ENCODE results near the gene MN1.

Gene MN1

DNA sequence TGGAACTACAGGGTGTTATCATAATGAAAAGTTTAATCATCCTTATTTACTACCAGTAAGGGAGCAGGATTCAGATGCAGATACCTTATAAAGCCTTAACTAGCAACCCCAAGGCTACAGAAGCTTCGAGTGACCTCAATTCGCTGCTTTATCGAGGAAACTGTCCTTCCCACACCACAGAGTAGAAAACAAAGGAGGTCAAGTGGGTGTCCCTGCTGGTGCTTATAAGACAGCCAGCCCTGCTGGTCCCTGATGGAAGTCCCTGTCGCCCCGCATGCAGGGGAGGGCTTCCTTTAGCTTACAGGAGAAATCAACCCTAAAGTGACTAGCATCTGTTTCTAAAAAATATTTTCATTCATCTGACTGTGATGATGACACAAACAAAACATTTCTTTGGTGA is 7.3 kb downstream of the MN1 start:
- H3K9me3 ChIP-seq (ENCODE audit: control insufficient read depth in 2 of 2, low read length in 2 of 2), result no peaks in the 10 kb centered on the region
- H3K36me3 ChIP-seq (ENCODE audit: control insufficient read depth in 2 of 2, insufficient read depth in 2 of 2, low read length in 2 of 2), result no peaks in the 10 kb centered on the region
- H3K27me3 ChIP-seq (ENCODE audit: control insufficient read depth in 2 of 2, insufficient read depth in 2 of 2, low read length in 2 of 2), result peaks cover 2 to 5% of the 10 kb centered on the region in 2 donors
- H3K4me1 ChIP-seq (ENCODE audit: control insufficient read depth in 2 of 2, insufficient read depth in 2 of 2, low read length in 2 of 2), result no peaks in the 10 kb centered on the region
- H3K4me3 ChIP-seq (ENCODE audit: low read length in 2 of 2), result no peak overlapping the region
- H3K27ac ChIP-seq (ENCODE audit: low read depth in 2 of 2, low read length in 2 of 2), result no peak overlapping the region
- no peak overlapping the region for H3K9ac ChIP-seq (ENCODE audit: low read depth in 1 of 2, low read length in 2 of 2)

DNA sequence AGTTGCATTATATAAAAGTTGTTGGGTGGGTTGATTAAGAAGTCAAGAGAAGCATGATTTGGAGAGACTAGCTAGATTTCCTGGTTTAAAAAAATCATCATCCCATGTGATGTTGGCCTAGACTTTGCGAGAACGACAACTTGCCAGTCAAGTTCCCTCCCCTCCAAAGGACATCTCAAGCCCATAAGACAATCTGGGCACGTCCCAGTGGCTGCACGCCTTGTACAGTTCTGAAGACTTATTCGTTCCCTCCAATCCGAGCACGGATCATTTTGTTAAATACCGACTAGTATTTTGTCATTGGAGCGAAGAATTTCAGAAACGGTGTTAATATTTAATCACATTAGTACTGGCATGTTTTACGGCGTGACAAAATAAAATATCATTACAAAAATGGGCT is 8.0 kb downstream of the MN1 start:
- H3K9ac ChIP-seq (ENCODE audit: low read depth in 1 of 2, low read length in 2 of 2), result no peak overlapping the region
- no peak overlapping the region for H3K4me3 ChIP-seq (ENCODE audit: low read length in 2 of 2)
- no peaks in the 10 kb centered on the region for H3K9me3 ChIP-seq (ENCODE audit: control insufficient read depth in 2 of 2, low read length in 2 of 2)
- no peaks in the 10 kb centered on the region for H3K4me1 ChIP-seq (ENCODE audit: control insufficient read depth in 2 of 2, insufficient read depth in 2 of 2, low read length in 2 of 2)
- H3K27ac ChIP-seq (ENCODE audit: low read depth in 2 of 2, low read length in 2 of 2), result no peak overlapping the region
- H3K27me3 ChIP-seq (ENCODE audit: control insufficient read depth in 2 of 2, insufficient read depth in 2 of 2, low read length in 2 of 2), result peaks cover 0 to 5% of the 10 kb centered on the region in 2 donors
- no peaks in the 10 kb centered on the region for H3K36me3 ChIP-seq (ENCODE audit: control insufficient read depth in 2 of 2, insufficient read depth in 2 of 2, low read length in 2 of 2)

DNA sequence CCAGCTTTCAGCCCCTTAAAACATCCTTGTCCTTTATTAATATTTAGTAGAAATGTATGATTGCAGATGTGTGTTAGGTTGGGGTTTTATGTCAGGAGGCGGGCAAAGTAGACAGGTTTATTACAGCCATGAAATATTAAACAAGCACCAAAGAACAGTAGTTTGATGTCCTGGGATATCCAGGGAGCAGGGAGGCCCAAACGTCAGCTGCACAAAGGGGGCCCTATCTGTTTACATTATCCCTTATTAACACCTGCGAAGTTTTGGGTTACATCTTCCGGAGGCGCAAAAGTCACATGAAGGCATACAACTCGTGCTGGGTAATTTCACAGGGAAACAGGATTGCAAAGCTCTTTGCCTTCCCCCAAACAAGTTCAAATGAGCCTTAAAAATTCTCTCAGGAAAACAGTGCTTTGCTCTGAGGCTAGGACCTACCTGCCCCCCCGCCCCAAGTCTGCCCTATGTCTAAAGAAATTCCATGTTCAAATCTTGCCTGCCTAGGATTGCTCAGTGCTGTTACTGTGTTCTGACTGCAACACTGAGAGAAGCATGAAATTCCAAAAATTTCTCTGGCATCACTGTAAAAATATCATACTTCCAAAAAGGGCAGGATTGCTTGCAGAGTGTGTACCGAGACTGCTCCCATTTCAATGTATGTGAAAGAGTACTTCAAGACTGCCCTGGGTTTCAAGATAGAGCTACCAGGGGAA is 8.9 kb downstream of the MN1 start:
- Histone ChIP-seq H3K36me3 (ENCODE audit: control insufficient read depth in 2 of 2, insufficient read depth in 2 of 2, low read length in 2 of 2) (no peaks in the 10 kb centered on the region), H3K4me3 (ENCODE audit: low read length in 2 of 2) (no peak overlapping the region), H3K4me1 (ENCODE audit: control insufficient read depth in 2 of 2, insufficient read depth in 2 of 2, low read length in 2 of 2) (no peaks in the 10 kb centered on the region), H3K27ac (ENCODE audit: low read depth in 2 of 2, low read length in 2 of 2) (no peak overlapping the region), H3K27me3 (ENCODE audit: control insufficient read depth in 2 of 2, insufficient read depth in 2 of 2, low read length in 2 of 2) (peaks cover 1 to 5% of the 10 kb centered on the region in 2 donors), H3K9ac (ENCODE audit: low read depth in 1 of 2, low read length in 2 of 2) (no peak overlapping the region), H3K9me3 (ENCODE audit: control insufficient read depth in 2 of 2, low read length in 2 of 2) (no peaks in the 10 kb centered on the region)

DNA sequence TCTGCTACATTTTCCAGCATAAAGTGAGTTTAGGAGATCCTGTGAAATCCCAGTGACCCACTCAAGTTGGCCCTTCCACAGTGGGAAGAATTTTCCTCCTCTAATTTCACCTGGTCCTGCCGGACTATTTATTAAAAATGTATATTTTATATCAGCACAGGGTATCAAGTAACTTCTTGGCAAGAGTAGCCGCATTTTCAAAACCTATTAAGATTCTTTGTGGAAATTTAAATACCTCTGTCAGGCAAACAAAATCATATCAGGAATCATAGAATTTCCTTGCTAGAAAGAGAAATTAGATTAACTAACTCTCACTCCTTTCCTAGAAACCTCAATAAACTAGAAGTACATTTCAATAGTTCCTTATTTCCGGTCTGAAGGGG is 9.7 kb downstream of the MN1 start:
- no peaks in the 10 kb centered on the region for H3K4me1 ChIP-seq (ENCODE audit: control insufficient read depth in 2 of 2, insufficient read depth in 2 of 2, low read length in 2 of 2)
- H3K9me3 ChIP-seq (ENCODE audit: control insufficient read depth in 2 of 2, low read length in 2 of 2), result no peaks in the 10 kb centered on the region
- H3K9ac ChIP-seq (ENCODE audit: low read depth in 1 of 2, low read length in 2 of 2), result no peak overlapping the region
- peaks cover 2 to 5% of the 10 kb centered on the region in 2 donors for H3K27me3 ChIP-seq (ENCODE audit: control insufficient read depth in 2 of 2, insufficient read depth in 2 of 2, low read length in 2 of 2)
- no peak overlapping the region for H3K27ac ChIP-seq (ENCODE audit: low read depth in 2 of 2, low read length in 2 of 2)
- no peak overlapping the region for H3K4me3 ChIP-seq (ENCODE audit: low read length in 2 of 2)
- H3K36me3 ChIP-seq (ENCODE audit: control insufficient read depth in 2 of 2, insufficient read depth in 2 of 2, low read length in 2 of 2), result no peaks in the 10 kb centered on the region

DNA sequence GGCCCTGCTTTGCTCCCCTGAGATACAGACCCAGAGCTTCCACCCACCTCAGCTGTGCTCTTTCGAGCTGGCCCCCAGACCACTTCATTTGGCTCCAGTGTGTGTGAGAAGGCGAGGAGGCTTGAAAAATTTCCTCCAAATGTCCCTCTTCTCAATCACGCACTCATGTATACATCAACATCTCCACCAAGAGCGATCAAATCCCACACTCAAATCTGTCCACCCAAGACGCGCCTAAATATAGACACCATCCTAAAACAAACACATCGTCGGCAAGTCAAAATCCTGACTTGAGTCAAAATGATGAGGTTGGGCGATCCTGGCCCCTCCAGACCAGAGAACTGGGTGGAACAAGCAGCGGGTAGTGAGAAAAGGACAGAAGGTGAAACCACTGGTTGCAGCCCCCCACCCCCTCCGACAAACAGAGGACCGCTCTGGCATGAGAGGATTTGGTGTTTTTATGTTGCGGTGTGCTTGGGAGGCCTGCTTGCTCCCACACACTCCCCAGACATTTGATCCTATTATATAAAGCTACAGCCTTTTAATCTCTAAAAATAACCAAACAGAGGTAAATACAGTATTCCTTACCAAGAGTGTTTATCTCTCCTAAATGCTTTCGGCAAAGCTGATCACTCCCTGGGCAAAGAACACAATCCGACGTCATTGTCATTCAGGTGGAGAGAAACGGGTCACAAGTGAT is 10.2 kb downstream of the MN1 start:
- no peak overlapping the region for H3K9ac ChIP-seq (ENCODE audit: low read depth in 1 of 2, low read length in 2 of 2)
- peak overlapping the region in 1 of 2 donors; percentile 13 for H3K27ac ChIP-seq (ENCODE audit: low read depth in 2 of 2, low read length in 2 of 2)
- no peak overlapping the region for H3K4me3 ChIP-seq (ENCODE audit: low read length in 2 of 2)
- H3K9me3 ChIP-seq (ENCODE audit: control insufficient read depth in 2 of 2, low read length in 2 of 2), result no peaks in the 10 kb centered on the region
- no peaks in the 10 kb centered on the region for H3K4me1 ChIP-seq (ENCODE audit: control insufficient read depth in 2 of 2, insufficient read depth in 2 of 2, low read length in 2 of 2)
- H3K27me3 ChIP-seq (ENCODE audit: control insufficient read depth in 2 of 2, insufficient read depth in 2 of 2, low read length in 2 of 2), result peaks cover 2 to 5% of the 10 kb centered on the region in 2 donors
- no peaks in the 10 kb centered on the region for H3K36me3 ChIP-seq (ENCODE audit: control insufficient read depth in 2 of 2, insufficient read depth in 2 of 2, low read length in 2 of 2)

DNA sequence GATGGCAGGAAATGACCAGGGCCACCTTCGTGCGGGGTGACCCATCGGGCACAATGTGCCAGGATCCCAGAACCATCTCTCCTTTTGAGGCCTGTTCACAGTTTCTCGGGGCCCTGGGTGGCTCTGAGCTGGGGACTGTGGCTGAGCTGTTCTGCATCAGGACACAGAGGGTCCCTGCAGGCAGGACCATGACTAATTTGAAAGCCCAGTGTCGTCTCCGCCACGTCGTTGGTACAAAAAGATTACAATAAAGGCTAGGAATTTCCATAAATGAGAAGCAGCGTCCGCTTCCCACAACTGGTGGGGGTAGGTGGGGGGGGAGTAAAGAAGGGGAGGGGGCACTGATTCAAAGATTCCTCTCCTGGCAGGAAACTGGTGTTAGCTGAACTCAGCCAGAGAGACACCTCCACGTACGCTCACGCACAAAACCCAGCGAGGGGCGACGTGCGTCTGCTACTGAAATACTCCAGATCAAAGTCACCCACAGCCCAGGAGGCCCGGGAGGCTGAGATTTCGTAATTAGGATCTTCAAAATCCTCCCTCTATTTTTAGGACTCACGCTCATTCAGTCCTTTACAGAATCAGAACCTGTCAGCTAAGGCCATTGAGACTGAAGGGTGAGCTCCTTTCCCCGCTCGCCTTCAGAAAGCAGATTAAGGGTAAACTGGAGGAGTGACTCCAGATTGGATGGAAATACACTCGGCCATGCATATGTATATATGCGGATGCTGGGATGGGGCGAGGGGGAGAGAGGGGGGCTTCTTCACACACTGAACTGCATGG is 11.0 kb downstream of the MN1 start:
- H3K36me3 ChIP-seq (ENCODE audit: control insufficient read depth in 2 of 2, insufficient read depth in 2 of 2, low read length in 2 of 2), result no peaks in the 10 kb centered on the region
- no peaks in the 10 kb centered on the region for H3K9me3 ChIP-seq (ENCODE audit: control insufficient read depth in 2 of 2, low read length in 2 of 2)
- peak overlapping the region in 1 of 2 donors; percentile 13 for H3K27ac ChIP-seq (ENCODE audit: low read depth in 2 of 2, low read length in 2 of 2)
- H3K27me3 ChIP-seq (ENCODE audit: control insufficient read depth in 2 of 2, insufficient read depth in 2 of 2, low read length in 2 of 2), result peaks cover 2 to 5% of the 10 kb centered on the region in 2 donors
- H3K9ac ChIP-seq (ENCODE audit: low read depth in 1 of 2, low read length in 2 of 2), result no peak overlapping the region
- no peak overlapping the region for H3K4me3 ChIP-seq (ENCODE audit: low read length in 2 of 2)
- no peaks in the 10 kb centered on the region for H3K4me1 ChIP-seq (ENCODE audit: control insufficient read depth in 2 of 2, insufficient read depth in 2 of 2, low read length in 2 of 2)

DNA sequence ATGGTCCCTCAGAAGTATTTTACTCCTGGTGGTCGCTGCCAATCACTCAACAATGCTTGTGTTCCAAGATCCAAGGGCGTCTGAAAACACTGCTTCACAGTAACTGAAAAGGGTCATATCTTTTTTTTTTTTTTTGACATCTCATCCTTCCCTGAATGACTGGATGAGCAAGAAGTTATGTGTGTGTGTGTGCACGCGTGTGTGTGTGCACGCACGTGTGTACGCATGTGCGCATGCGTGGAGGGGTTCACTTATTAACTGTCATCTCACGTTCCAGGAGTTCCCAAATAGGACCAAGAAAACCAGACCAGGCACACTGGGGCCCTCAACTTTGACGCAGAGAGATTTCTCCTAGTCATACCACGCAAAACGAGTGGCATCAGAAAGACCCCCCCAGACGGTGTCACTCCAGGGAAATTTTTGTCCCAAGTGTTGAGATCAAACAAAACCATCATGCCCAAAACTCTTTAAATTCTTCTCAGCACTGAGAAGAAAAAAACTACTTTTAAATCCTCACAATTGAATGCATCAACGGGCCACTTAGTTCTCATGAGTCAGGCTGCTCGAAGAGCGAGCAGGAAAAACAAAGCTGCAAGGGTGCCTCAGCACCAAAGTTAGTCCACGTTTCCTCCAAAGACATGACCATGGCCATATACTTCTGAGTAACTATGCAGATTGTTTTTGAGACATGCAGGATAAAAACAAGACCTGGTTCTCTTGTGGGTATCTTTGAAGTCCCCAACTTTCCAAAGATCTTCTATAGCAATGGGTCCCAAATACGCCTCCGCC is 12.9 kb downstream of the MN1 start:
- no peak overlapping the region for H3K27ac ChIP-seq (ENCODE audit: low read depth in 2 of 2, low read length in 2 of 2)
- H3K36me3 ChIP-seq (ENCODE audit: control insufficient read depth in 2 of 2, insufficient read depth in 2 of 2, low read length in 2 of 2), result no peaks in the 10 kb centered on the region
- H3K4me1 ChIP-seq (ENCODE audit: control insufficient read depth in 2 of 2, insufficient read depth in 2 of 2, low read length in 2 of 2), result no peaks in the 10 kb centered on the region
- H3K9ac ChIP-seq (ENCODE audit: low read depth in 1 of 2, low read length in 2 of 2), result no peak overlapping the region
- H3K27me3 ChIP-seq (ENCODE audit: control insufficient read depth in 2 of 2, insufficient read depth in 2 of 2, low read length in 2 of 2), result peaks cover 0 to 2% of the 10 kb centered on the region in 2 donors
- no peak overlapping the region for H3K4me3 ChIP-seq (ENCODE audit: low read length in 2 of 2)
- H3K9me3 ChIP-seq (ENCODE audit: control insufficient read depth in 2 of 2, low read length in 2 of 2), result no peaks in the 10 kb centered on the region

DNA sequence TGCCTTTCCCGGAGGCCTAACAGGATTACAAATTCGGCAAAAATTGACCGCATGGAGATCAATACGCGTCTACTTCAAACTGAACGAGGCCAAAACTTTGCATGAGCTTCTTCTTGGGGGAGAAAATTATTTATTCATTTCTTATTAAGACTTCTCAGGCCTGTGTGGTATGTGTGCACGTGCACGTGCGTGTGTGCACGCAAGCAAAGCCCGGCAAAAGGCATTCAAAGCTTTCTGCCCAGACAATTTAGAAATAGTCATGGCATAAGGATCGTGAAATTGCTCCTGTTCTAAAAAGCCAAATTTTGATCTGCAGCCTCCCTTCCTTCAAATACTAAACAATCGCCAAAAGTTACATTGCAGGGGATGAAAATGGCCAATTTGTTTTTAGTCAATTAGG is 14.6 kb downstream of the MN1 start:
- Histone ChIP-seq H3K9ac (ENCODE audit: low read depth in 1 of 2, low read length in 2 of 2) (no peak overlapping the region), H3K4me3 (ENCODE audit: low read length in 2 of 2) (no peak overlapping the region), H3K27ac (ENCODE audit: low read depth in 2 of 2, low read length in 2 of 2) (no peak overlapping the region), H3K4me1 (ENCODE audit: control insufficient read depth in 2 of 2, insufficient read depth in 2 of 2, low read length in 2 of 2) (no peaks in the 10 kb centered on the region), H3K36me3 (ENCODE audit: control insufficient read depth in 2 of 2, insufficient read depth in 2 of 2, low read length in 2 of 2) (no peaks in the 10 kb centered on the region), H3K9me3 (ENCODE audit: control insufficient read depth in 2 of 2, low read length in 2 of 2) (no peaks in the 10 kb centered on the region), H3K27me3 (ENCODE audit: control insufficient read depth in 2 of 2, insufficient read depth in 2 of 2, low read length in 2 of 2) (peaks cover 0 to 2% of the 10 kb centered on the region in 2 donors)

DNA sequence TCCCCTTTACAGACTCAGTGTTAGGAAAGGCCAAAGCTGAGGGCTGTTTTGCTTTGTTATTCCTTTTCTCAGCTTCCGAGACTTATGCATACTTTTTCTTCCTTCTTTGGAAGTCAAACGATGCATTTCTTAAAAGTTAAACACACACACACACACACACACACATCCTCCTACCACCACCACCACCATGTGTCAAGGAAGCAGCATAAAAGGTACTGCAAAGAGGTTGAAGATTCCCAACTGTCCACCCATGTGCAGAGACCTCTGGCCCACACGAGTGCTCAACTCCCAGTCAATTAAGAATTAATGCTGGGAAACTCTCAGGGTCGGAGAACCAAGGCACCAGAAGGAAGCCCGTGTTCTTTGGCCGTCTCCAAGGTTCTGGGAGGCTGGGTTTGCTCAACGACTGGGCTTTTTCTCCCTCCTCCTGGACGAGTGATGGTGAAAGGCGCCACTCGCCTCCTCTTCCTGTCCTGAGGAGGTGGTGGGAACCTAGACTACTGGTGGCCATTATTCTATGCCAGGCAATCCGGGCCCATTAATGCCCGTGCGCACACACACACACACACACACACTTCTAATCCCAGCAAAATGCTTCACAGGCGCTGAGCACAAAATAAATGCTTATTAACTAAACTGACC is 15.1 kb downstream of the MN1 start:
- Histone ChIP-seq H3K4me1 (ENCODE audit: control insufficient read depth in 2 of 2, insufficient read depth in 2 of 2, low read length in 2 of 2) (no peaks in the 10 kb centered on the region), H3K4me3 (ENCODE audit: low read length in 2 of 2) (no peak overlapping the region), H3K27ac (ENCODE audit: low read depth in 2 of 2, low read length in 2 of 2) (no peak overlapping the region), H3K36me3 (ENCODE audit: control insufficient read depth in 2 of 2, insufficient read depth in 2 of 2, low read length in 2 of 2) (no peaks in the 10 kb centered on the region), H3K9me3 (ENCODE audit: control insufficient read depth in 2 of 2, low read length in 2 of 2) (no peaks in the 10 kb centered on the region), H3K9ac (ENCODE audit: low read depth in 1 of 2, low read length in 2 of 2) (no peak overlapping the region), H3K27me3 (ENCODE audit: control insufficient read depth in 2 of 2, insufficient read depth in 2 of 2, low read length in 2 of 2) (peaks cover 0 to 2% of the 10 kb centered on the region in 2 donors)

Measured in mucosa of rectum (tissue), 2 donors.